Activated naive CD8-positive, alpha-beta T cell treated with anti-CD3 and anti-CD28 coated beads, Interleukin-2, amount 50 U/mL, for 24 hours (primary cell): Measurements from ENCODE around the gene LRMDA.

Experiments used
- ATAC-seq: fragments of 150-1000 bp; cut with Tn5 transposase; one replicate; pipeline ENCODE4 v1.10.0; 2021
- DNase-seq: peaks from one replicate; pipeline ENCODE4 v3.0.0; 2021
- H3K27ac Mint-ChIP-seq: one replicate; pipeline ENCODE4 v1.8.0; 2021; ENCODE audit warnings: mild to moderate bottlenecking, mixed read lengths
- H3K27me3 Mint-ChIP-seq: one replicate; pipeline ENCODE4 v1.8.0; 2021; ENCODE audit warnings: mixed read lengths
- H3K36me3 Mint-ChIP-seq: one replicate; pipeline ENCODE4 v1.8.0; 2021; ENCODE audit warnings: low read depth, mixed read lengths
- H3K4me1 Mint-ChIP-seq: one replicate; pipeline ENCODE4 v1.8.0; 2021; ENCODE audit warnings: mixed read lengths
- H3K4me3 Mint-ChIP-seq: one replicate; pipeline ENCODE4 v1.8.0; 2021; ENCODE audit warnings: mild to moderate bottlenecking, moderate library complexity, mixed read lengths
- H3K9me3 Mint-ChIP-seq: one replicate; pipeline ENCODE4 v1.8.0; 2021; ENCODE audit warnings: mixed read lengths

Gene LRMDA

DNA sequence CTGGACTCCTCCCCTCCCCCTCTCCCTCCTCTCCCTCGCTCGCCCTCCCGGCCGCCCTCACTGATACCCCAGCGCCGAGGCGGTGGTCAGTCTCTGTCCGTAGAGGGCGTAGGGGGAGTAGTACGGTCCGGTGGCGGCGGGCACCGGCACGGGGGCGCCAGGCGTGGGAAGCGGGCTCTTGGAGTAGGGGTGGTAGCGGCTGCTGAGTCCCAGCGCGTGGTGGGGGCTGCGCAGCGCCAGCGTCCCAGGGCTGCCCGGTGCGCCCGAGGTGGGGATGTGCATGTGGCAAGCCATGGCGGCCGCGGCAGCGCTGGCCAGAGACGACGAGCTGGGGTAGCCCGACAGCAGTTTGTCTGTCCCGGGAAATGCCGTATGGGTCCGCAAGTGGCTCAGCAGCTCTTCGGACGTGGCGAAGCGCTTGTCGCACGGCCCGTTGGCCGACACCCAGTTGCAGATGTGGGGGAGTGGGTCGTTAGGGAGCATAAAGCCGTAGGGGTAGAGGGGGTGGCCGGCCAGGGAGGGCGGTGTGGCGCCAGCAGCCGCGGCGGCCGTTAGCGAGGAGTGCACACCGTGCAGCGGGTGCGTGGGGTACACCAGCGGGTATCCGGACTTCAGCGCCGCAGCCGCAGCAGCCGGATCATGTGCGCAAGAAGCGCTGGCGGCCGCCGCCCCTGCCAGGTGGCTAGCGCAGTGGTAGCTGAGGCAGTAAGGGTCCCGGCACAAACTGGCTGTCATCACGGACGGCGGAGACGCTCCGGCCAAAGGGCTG lies 32.5 kb upstream of the LRMDA start:
- DNase-seq (no peak), ATAC-seq (no peak)
- Mint-ChIP-seq H3K36me3 (no peaks in the 10 kb centered on the region), H3K27ac (no peak overlapping the region), H3K4me1 (peaks cover 26% of the 10 kb centered on the region), H3K27me3 (peaks cover 60% of the 10 kb centered on the region), H3K9me3 (no peaks in the 10 kb centered on the region), H3K4me3 (no peak overlapping the region)

- Mint-ChIP-seq H3K4me1 (peaks cover 29% of the 10 kb centered on the region), H3K36me3 (no peaks in the 10 kb centered on the region), H3K9me3 (no peaks in the 10 kb centered on the region), H3K27me3 (peaks cover 59% of the 10 kb centered on the region), H3K27ac (no peak overlapping the region), H3K4me3 (peak overlapping the region; percentile 72)
- DNase-seq (peak; percentile 53), ATAC-seq (no peak)
Measured at GRCh38 chr10:75399461-75400162, 31.8 kb upstream of the LRMDA start.

DNA sequence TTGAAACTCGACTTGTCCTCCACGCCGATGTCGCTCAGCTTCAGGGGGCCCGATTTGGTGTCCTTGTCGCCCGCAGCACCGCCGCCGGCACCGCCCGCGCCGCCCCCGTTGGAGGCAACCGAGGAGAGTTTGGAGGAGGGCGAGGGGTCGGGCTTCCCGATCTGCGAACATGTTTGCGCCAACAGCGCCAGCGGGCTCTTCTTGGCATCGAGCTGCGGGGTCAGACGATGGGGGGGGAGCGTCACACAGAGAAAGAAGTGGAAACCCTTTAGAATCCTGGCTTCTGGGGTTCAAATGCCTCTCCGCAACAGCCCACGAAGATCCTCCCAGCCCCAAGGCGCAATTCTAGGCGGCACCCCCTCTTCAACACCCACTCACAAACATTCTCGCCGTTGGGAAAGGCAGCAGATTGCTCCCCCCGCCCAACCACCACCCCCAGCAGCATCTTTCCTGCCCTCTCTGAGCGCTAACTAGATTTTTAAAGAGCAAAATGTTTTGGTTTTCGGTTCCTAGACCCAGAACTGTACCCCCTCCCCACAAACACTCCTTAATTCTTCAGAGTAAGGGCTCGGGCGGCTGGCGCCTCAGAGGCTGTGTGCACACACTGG lies 31.2 kb upstream of the LRMDA start:
- no peak overlapping the region for H3K27ac Mint-ChIP-seq
- H3K36me3 Mint-ChIP-seq: no peaks in the 10 kb centered on the region
- DNase-seq: no peak
- H3K4me1 Mint-ChIP-seq: peaks cover 26% of the 10 kb centered on the region
- no peaks in the 10 kb centered on the region for H3K9me3 Mint-ChIP-seq
- H3K4me3 Mint-ChIP-seq: peak overlapping the region; percentile 72
- no peak for ATAC-seq
- peaks cover 57% of the 10 kb centered on the region for H3K27me3 Mint-ChIP-seq

DNA sequence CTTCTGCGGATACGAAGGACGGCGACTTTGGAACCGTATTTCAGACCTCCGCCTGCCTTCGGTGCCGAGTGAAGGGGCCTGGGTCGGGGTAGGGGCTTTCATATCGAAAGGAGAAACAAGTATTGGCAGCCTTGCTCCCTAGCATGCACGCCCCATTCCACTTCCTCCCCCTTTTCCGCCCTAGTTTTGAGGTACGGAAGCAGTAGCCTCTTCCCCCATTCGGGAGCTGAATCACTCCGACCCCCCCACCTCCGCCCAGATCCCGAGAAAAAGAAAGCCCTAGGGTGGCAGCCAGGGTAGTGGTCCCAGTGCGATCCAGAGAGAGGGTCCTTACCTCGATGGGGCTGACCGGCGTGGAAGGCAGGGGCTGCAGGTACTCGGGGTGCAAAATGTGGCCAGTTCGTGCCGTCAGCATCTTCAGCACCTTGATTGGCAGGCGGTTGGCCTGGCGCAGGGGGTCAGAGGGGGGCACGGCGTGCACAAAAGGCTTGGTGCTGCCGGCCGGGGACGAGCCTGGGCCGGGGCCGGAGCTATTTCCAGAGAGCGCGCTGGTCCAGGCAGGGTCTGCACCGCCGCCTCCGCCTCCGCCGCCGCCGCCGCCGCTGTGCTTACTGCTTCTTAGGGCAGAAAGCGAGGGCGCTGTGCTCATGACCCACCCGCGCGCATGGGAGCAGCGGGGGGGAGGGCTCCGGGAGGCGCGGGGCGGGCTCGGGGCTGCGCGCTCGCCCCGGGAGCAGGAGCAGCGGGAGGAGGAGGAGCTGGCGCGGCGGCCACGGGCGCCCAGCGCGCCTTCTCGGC lies 30.5 kb upstream of the LRMDA start:
- Mint-ChIP-seq H3K4me1 (peaks cover 23% of the 10 kb centered on the region), H3K27me3 (peaks cover 58% of the 10 kb centered on the region), H3K9me3 (no peaks in the 10 kb centered on the region), H3K27ac (no peak overlapping the region), H3K36me3 (no peaks in the 10 kb centered on the region), H3K4me3 (peak overlapping the region; percentile 72)
- DNase-seq (peak; percentile 25), ATAC-seq (peak; percentile 22)

DNA sequence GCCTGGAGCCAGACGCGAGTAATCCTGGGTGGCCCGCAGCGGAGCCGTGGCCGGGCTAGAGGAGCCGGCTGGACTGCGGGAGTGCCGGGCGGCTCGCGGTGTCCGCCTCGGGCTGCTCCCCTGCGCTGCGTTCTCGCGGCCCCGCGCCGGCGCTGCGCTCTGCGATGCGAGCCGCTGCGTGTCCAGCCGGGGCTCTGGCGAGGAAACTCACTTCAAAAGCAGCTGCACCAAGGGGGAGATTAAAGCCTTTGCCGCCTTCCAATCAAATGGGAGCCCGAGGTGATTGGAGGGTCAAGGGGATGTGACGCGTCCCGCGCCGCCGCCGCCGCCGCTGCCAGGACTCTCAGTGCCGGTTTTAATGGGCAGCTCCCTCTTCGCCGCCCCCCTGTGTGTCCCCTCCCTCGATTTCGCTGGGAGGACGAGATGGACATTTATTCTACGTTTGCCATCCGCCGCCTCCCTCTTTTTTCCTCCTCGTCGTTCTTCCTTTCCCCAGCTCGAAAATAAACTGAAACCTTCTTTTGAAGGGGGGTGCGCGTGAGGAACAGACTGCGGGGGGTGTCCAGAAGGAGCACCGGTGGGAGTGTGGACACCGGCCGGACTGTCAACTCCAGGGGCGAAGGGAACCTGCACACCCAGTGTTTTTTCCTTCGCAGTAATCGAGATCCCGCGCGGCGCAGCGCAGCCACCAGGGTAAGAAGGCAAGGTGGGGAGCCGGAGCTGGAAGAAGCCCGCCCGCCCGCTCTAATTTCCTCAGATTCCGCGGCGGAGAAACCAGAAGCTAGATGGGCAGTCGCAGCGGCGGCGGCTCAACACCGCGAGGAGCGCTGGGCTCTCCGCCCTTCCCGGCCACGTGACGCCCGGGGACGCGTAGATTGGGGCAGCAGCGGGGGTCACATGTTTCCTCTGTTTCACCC lies 29.6 kb upstream of the LRMDA start, which contains the start of gene ZNF503:
TSS of gene ZNF503 (minus strand) at position 196 of the 917 bp plus-strand sequence. CDS start 345 bp downstream, outside the sequence.
- peaks cover 67% of the 10 kb centered on the region for H3K27me3 Mint-ChIP-seq
- no peaks in the 10 kb centered on the region for H3K9me3 Mint-ChIP-seq
- H3K36me3 Mint-ChIP-seq: no peaks in the 10 kb centered on the region
- ATAC-seq (peak; percentile 39), DNase-seq (peak; percentile 55)
- H3K4me3 Mint-ChIP-seq: peak within 1 kb of the TSS; percentile 78
- H3K4me1 Mint-ChIP-seq: peaks cover 24% of the 10 kb centered on the region
- H3K27ac Mint-ChIP-seq: no peak within 1 kb of the TSS

- no peak for ATAC-seq
- Mint-ChIP-seq H3K27me3 (peaks cover 69% of the 10 kb centered on the region), H3K4me1 (peaks cover 31% of the 10 kb centered on the region), H3K4me3 (peak overlapping the region; percentile 78), H3K27ac (no peak overlapping the region), H3K36me3 (no peaks in the 10 kb centered on the region), H3K9me3 (no peaks in the 10 kb centered on the region)
- DNase-seq: no peak
Measured at GRCh38 chr10:75402486-75403143, 28.8 kb upstream of the LRMDA start.

DNA sequence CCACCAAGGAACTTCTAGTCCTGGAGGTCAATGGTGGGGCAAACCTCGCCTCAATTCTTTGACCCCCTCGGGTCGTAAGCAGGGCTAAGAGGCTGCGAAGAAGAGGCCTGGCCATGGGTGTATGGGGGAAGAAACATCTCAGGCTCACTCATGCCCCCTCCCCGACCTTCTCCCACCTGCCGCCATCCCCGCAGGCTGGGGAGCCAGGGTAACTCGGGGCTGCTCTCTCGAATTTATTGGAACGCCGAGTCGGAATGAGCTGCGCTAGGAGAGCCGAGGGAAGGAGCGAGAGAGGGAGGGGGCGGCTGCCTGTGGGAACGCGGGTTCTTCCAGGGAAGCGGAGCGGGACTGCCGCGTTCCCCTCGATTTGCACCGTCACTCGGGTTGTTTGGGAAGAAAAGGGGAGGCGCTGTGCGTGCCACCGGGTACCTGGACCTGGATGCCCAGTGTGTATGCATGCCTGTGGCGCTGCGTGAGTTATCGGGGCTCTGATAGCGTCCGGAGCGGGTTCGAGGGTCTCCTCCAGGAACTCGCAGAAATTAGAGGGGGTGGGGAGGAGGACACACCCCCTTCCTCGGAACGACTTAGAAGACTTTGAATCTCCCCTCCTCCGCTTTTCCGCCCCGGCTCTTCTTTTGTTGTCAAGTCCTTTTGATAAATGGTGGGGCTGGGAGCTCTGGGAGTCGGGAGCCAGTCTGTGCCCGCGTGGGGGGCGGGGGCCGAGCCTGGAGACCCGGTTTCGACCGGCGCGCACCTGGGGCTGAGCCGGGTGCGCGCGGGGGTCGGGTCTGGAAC lies 28.1 kb upstream of the LRMDA start:
- ATAC-seq: no peak
- Mint-ChIP-seq H3K36me3 (no peaks in the 10 kb centered on the region), H3K27ac (no peak overlapping the region), H3K27me3 (peaks cover 67% of the 10 kb centered on the region), H3K4me3 (peak overlapping the region; percentile 78), H3K4me1 (peaks cover 32% of the 10 kb centered on the region), H3K9me3 (no peaks in the 10 kb centered on the region)
- DNase-seq: no peak

- DNase-seq (no peak), ATAC-seq (no peak)
- Mint-ChIP-seq H3K36me3 (no peaks in the 10 kb centered on the region), H3K4me3 (no peak overlapping the region), H3K4me1 (peaks cover 36% of the 10 kb centered on the region), H3K27me3 (peaks cover 67% of the 10 kb centered on the region), H3K9me3 (no peaks in the 10 kb centered on the region), H3K27ac (no peak overlapping the region)
Measured at GRCh38 chr10:75403939-75404814, 27.2 kb upstream of the LRMDA start.

DNA sequence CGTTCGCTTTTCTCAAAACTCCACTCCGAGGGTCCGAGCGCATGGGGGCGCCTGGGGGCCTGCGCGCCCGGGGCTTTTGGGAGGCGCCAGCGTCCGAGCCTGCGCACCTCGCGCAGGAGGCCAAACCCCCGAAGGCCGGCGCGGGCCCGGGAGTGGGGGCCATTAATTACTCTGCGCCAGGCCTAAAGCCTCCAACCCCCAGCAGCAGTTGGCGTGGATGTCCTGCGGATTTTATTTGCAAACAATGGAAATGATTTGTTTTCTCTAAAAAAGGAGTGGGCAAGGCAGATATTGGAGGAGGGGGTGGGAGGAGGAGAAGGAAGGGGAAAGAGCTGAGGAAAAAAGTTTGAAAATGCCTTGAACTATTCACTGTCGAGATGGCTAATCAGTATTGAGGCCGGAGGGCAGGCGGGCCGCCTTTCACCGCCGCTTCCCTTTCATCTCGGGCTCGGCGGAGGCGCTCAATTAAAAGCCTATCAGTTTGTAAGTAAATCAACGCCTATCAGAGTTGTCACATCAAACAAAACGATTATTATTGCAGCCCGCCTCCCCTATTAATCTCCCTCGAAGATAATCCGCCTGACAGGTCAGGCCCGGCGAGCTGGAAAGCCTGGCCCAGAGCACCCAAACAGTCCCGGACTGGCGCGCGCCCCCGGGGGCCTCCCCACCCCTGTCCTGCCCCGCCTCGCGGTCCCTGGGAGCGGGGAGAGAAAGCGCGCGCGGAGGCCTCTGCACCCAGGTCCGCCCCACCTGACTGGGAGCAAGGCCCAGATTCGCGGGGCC lies 26.4 kb upstream of the LRMDA start:
- Mint-ChIP-seq H3K4me1 (peaks cover 39% of the 10 kb centered on the region), H3K4me3 (no peak overlapping the region), H3K27me3 (peaks cover 73% of the 10 kb centered on the region), H3K36me3 (no peaks in the 10 kb centered on the region), H3K9me3 (no peaks in the 10 kb centered on the region), H3K27ac (no peak overlapping the region)
- ATAC-seq (no peak), DNase-seq (no peak)

- no peak for ATAC-seq
- no peak overlapping the region for H3K27ac Mint-ChIP-seq
- no peaks in the 10 kb centered on the region for H3K9me3 Mint-ChIP-seq
Measured at GRCh38 chr10:75405598-75406461, 25.6 kb upstream of the LRMDA start.

More at GRCh38 chr10:75405598-75406461, 25.6 kb upstream of the LRMDA start:
- DNase-seq: no peak
- Mint-ChIP-seq H3K27me3 (peaks cover 74% of the 10 kb centered on the region), H3K4me1 (peaks cover 36% of the 10 kb centered on the region), H3K4me3 (no peak overlapping the region), H3K36me3 (no peaks in the 10 kb centered on the region)
